Kidney epithelial cell (primary cell): Measurements from ENCODE around the gene TSPAN32. TPM values are rescaled to one million over a fixed set of nuclear protein-coding genes. Genes with fewer than 3 reads are reported as not detected.

ENCODE experiments used
- DNase-seq: peaks from one replicate; pipeline ENCODE4 v3.0.0-alpha.2; 2010; ENCODE audit warnings: low read depth
- H3K27me3 ChIP-seq: 2 replicates; pipeline ENCODE4 v1.6.0; 2011; ENCODE audit warnings: low read length; ENCODE audit not compliant: control insufficient read depth, insufficient read depth
- H3K36me3 ChIP-seq: 2 replicates; pipeline ENCODE4 v1.5.1; 2011; ENCODE audit warnings: low read length; ENCODE audit not compliant: control insufficient read depth, insufficient read depth
- H3K4me3 ChIP-seq: 2 replicates; pipeline ENCODE4 v1.5.1; 2011; ENCODE audit warnings: low read depth, mild to moderate bottlenecking, control low read depth, low read length
- CTCF ChIP-seq: IDR thresholded peaks from 2 replicates; pipeline ENCODE4 v1.5.1; 2011; ENCODE audit warnings: mild to moderate bottlenecking, moderate library complexity, low read length, control low read depth, inconsistent platforms; ENCODE audit not compliant: insufficient read depth, poor library complexity, severe bottlenecking
- total RNA-seq: library from RNA; depleted of rRNA; stranded (reverse); fragments of >200 nt; gene quantifications from 2 replicates; pipeline ENCODE4 v1.2.3, GENCODE V29; 2015

The TSPAN32 gene
- total RNA-seq, 1 donor from 2014 or later = 0.46 TPM

- H3K4me3 ChIP-seq = no peak overlapping the region
- DNase-seq = no peak
- no peak for TF ChIP-seq CTCF
- H3K36me3 ChIP-seq = no peaks in the 10 kb centered on the region
- H3K27me3 ChIP-seq = peaks cover 47% of the 10 kb centered on the region
Measured at GRCh38 chr11:2259466-2259830, 42.4 kb upstream of the TSPAN32 start.

- no peaks in the 10 kb centered on the region for H3K36me3 ChIP-seq
- H3K4me3 ChIP-seq = no peak overlapping the region
- H3K27me3 ChIP-seq = peaks cover 50% of the 10 kb centered on the region
- DNase-seq = no peak
- no peak for TF ChIP-seq CTCF
Measured at GRCh38 chr11:2259897-2260451, 41.8 kb upstream of the TSPAN32 start.

- no peak for TF ChIP-seq CTCF
- H3K36me3 ChIP-seq = no peaks in the 10 kb centered on the region
- peaks cover 52% of the 10 kb centered on the region for H3K27me3 ChIP-seq
- H3K4me3 ChIP-seq = no peak overlapping the region
- no peak for DNase-seq
Measured at GRCh38 chr11:2260491-2261364, 41.1 kb upstream of the TSPAN32 start.

GRCh38 chr11:2261436-2262230, 40.2 kb upstream of the TSPAN32 start:
- TF ChIP-seq CTCF = no peak
- H3K36me3 ChIP-seq = no peaks in the 10 kb centered on the region
- H3K4me3 ChIP-seq = no peak overlapping the region
- peaks cover 53% of the 10 kb centered on the region for H3K27me3 ChIP-seq
- no peak for DNase-seq

GRCh38 chr11:2262301-2263070, 39.3 kb upstream of the TSPAN32 start:
- TF ChIP-seq CTCF = no peak
- Histone ChIP-seq H3K4me3 (no peak overlapping the region), H3K27me3 (peaks cover 50% of the 10 kb centered on the region), H3K36me3 (no peaks in the 10 kb centered on the region)
- DNase-seq = no peak
